ENCODE measurements around the gene OR8K3.

Gene OR8K3

DNA sequence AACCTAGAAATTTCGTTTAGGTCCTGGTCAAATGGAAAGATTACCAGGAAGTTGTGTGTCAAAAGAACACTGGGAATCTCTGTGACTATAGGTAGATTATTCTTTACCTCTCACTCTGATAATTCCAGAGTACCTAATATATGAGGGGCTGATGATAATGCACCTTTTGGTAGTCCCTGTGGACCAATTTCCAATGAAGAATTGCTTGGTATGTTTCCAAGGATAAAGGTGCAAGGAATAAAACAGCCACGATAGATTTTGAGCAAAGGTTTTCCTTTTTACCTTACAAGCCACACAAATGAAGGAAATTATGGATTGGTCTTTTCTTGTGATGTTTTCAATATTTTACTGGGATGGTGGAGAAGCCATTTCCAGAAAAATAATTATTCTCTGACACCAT is 22.8 kb upstream of the OR8K3 start, which contains the start of gene OR8H1:
Gene OR8H1, minus strand, starts transcription at position 101 of the 400 bp plus-strand sequence. CDS start 1,192 bp downstream, outside the sequence.
- Histone ChIP-seq H3K27ac (ENCODE audit: low read depth, low read length, poor library complexity, severe bottlenecking) (no peak within 1 kb of the TSS), H4K20me1 (ENCODE audit: insufficient read depth, low read length) (no peaks in the 10 kb centered on the region)

DNA sequence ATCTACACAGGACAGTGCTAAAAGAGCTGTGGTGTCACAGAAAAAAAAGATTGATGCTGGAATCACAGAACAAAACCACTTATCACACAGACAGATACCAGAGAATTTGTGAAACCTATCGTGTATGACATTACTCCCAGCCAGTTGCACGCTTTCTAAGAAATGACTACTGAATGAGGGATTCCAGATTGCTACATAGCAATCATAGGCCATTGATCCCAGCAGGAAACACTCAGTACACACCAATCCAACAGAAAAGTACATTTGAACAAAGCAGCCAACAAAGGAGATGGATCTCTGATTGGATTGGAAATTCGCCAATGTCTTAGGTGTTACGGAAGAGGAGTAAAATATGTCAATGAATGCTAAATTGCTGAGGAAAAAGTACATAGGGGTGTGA is 18.0 kb upstream of the OR8K3 start:
- no peak overlapping the region for H2AFZ ChIP-seq (ENCODE audit: low read length)
- no peaks in the 10 kb centered on the region for H3F3A ChIP-seq (ENCODE audit: insufficient read depth, low read length)
- no peak overlapping the region for H3K4me2 ChIP-seq (ENCODE audit: low read length)
- H3K36me3 ChIP-seq (ENCODE audit: insufficient read depth, low read length): no peaks in the 10 kb centered on the region
- H3K9me2 ChIP-seq (ENCODE audit: low read depth, low read length): no peaks in the 10 kb centered on the region
- no peak overlapping the region for H3K4me3 ChIP-seq (ENCODE audit: low read depth, low read length, poor library complexity, severe bottlenecking)
- no peaks in the 10 kb centered on the region for H3K4me1 ChIP-seq (ENCODE audit: insufficient read depth, low read length, severe bottlenecking)
- no peaks in the 10 kb centered on the region for H3K9me3 ChIP-seq (ENCODE audit: low read length)
- H3K79me2 ChIP-seq (ENCODE audit: insufficient read depth, low read length): no peaks in the 10 kb centered on the region
- no peaks in the 10 kb centered on the region for H3K27me3 ChIP-seq (ENCODE audit: insufficient read depth, low read length)
- H4K20me1 ChIP-seq (ENCODE audit: insufficient read depth, low read length): no peaks in the 10 kb centered on the region
- TF ChIP-seq CTCF (IDR thresholded peaks at IDR 0.05; ENCODE audit: low read length) (no peak), EZH2 (IDR thresholded peaks at IDR 0.05; ENCODE audit: borderline replicate concordance, low read length) (no peak)
- H3K27ac ChIP-seq (ENCODE audit: low read depth, low read length, poor library complexity, severe bottlenecking): no peak overlapping the region
- H3K9ac ChIP-seq (ENCODE audit: low read length): no peak overlapping the region

More for the DNA sequence above, 22.8 kb upstream of the OR8K3 start, which contains the start of gene OR8H1:
- Histone ChIP-seq H3K4me3 (ENCODE audit: low read depth, low read length, poor library complexity, severe bottlenecking) (no peak within 1 kb of the TSS), H3K79me2 (ENCODE audit: insufficient read depth, low read length) (no peaks in the 10 kb centered on the region), H3K9ac (ENCODE audit: low read length) (no peak within 1 kb of the TSS), H2AFZ (ENCODE audit: low read length) (no peak within 1 kb of the TSS), H3K4me1 (ENCODE audit: insufficient read depth, low read length, severe bottlenecking) (no peaks in the 10 kb centered on the region), H3K9me3 (ENCODE audit: low read length) (no peaks in the 10 kb centered on the region), H3K4me2 (ENCODE audit: low read length) (no peak within 1 kb of the TSS), H3K9me2 (ENCODE audit: low read depth, low read length) (no peaks in the 10 kb centered on the region), H3K27me3 (ENCODE audit: insufficient read depth, low read length) (no peaks in the 10 kb centered on the region), H3K36me3 (ENCODE audit: insufficient read depth, low read length) (no peaks in the 10 kb centered on the region), H3F3A (ENCODE audit: insufficient read depth, low read length) (no peaks in the 10 kb centered on the region)
- TF ChIP-seq CTCF (IDR thresholded peaks at IDR 0.05; ENCODE audit: low read length) (no peak), EZH2 (IDR thresholded peaks at IDR 0.05; ENCODE audit: borderline replicate concordance, low read length) (no peak)

DNA sequence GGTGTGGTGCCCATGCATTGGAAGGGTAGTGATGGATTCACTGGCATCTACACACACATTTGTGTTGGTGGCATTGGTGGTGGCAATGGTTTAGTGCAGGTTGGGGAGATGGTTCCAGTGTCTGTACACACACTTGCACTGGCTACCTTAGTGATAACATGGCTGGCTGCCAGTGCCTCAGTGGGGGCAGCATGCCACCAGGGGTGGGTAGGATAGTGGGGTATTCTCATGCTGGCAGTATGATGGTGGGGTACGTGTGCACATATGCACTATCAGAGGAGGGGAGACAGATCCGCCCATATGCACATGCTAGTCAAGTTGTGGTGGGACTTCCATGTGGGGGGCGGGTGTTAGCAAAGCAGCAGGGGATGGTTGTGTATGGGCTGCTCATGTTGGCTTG is 7.1 kb upstream of the OR8K3 start:
- Histone ChIP-seq H3K9ac (ENCODE audit: low read length) (no peak overlapping the region), H3K36me3 (ENCODE audit: insufficient read depth, low read length) (no peaks in the 10 kb centered on the region), H3K9me3 (ENCODE audit: low read length) (no peaks in the 10 kb centered on the region), H3K4me2 (ENCODE audit: low read length) (no peak overlapping the region), H3F3A (ENCODE audit: insufficient read depth, low read length) (no peaks in the 10 kb centered on the region), H3K4me3 (ENCODE audit: low read depth, low read length, poor library complexity, severe bottlenecking) (no peak overlapping the region), H2AFZ (ENCODE audit: low read length) (no peak overlapping the region), H4K20me1 (ENCODE audit: insufficient read depth, low read length) (no peaks in the 10 kb centered on the region), H3K9me2 (ENCODE audit: low read depth, low read length) (no peaks in the 10 kb centered on the region), H3K79me2 (ENCODE audit: insufficient read depth, low read length) (no peaks in the 10 kb centered on the region), H3K27me3 (ENCODE audit: insufficient read depth, low read length) (no peaks in the 10 kb centered on the region), H3K4me1 (ENCODE audit: insufficient read depth, low read length, severe bottlenecking) (no peaks in the 10 kb centered on the region), H3K27ac (ENCODE audit: low read depth, low read length, poor library complexity, severe bottlenecking) (no peak overlapping the region)
- TF ChIP-seq CTCF (IDR thresholded peaks at IDR 0.05; ENCODE audit: low read length): no peak
- TF ChIP-seq EZH2 (IDR thresholded peaks at IDR 0.05; ENCODE audit: borderline replicate concordance, low read length): no peak

All from OCI-LY1 (cell line).